Activated CD4-positive, alpha-beta T cell treated with anti-CD3 and anti-CD28 coated beads, Interleukin-2, Interleukin-4, amounts not matched to agents 100 ng/mL and 50 ng/mL, durations not matched to agents 16 hours and 8 hours (primary cell): ENCODE results near the gene ALDH1L2.
A peak's percentile ranks its signal among the peaks of the same experiment; 100 is the strongest.

Experiments
- DNase-seq: peaks from one replicate; pipeline ENCODE4 v3.0.0-alpha.2; 2020; ENCODE audit warnings: low spot score

The ALDH1L2 gene

DNA sequence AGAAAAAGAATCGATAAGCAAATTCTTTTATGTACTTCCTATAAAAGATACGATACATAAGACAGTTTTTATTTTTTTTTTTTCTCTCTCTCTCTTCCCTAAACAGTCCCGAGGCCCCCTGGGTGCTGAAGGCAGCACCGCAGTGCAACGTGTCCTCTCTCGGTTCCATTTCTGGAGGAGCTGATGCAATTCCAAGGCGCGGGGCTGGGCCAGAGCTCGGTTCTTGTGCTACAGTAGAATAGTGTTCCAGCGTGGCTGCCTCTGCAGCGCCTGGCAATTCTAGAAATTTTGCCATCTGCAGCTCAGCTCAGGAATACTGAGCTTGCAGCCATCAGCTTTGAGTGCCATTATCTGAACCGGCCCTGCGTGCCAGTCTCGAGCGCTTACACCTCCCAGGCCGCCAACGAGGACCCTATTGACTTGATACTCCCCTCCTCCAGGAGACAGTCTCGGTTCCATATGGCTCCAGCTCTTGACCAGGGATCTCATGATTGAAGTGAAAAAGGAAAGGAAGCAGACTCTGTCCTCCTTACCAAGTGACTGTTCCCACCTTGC, 630 bp downstream of the ALDH1L2 start:
- DNase-seq: no peak

GRCh38 chr12:105083031-105083430, 1.2 kb downstream of the ALDH1L2 start:
- no peak for DNase-seq

- DNase-seq: no peak
Observed at GRCh38 chr12:105078712-105079570, 5.3 kb downstream of the ALDH1L2 start.

GRCh38 chr12:105077435-105077834, 6.8 kb downstream of the ALDH1L2 start:
- no peak for DNase-seq

GRCh38 chr12:105076913-105077312, 7.3 kb downstream of the ALDH1L2 start:
- DNase-seq: no peak

DNA sequence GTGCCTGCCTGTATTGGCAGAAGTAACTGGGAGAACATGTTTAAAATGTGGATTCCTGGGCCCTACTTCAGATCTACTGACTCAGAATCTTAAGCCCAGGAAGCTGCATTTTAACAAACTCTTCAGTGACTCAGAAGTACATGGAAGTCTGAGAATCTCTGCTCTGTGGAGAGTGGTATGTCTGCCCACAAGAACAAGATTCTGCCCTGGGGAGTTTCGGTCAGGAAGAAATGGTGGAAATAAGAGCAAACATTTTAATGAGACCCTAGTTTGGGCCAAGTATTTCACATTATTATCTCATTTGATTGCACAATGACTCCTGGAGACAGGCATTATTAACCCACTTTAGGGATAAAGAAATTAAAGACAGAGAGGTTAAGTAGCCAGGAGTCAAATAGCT, 8.2 kb downstream of the ALDH1L2 start:
- DNase-seq: no peak

- DNase-seq: no peak
Observed at GRCh38 chr12:105072888-105073488, 11.3 kb downstream of the ALDH1L2 start.

DNA sequence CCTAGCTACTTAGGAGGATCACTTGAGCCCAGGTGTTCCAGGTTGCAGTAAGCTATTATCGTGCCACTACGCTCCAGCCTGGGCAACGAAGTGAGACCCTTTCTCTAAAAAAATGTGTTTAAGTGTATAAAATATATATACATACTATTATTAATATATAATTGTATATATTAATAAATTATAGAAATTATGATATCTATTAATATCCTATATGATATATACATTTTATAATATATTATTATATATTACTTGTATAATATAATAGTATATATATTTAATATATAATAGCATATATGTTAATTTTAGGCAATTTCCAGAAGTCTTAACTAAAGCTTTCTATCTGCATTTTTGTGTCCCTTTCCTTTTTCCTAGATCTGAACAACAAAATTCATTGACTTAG, 12.3 kb downstream of the ALDH1L2 start:
- no peak for DNase-seq

DNA sequence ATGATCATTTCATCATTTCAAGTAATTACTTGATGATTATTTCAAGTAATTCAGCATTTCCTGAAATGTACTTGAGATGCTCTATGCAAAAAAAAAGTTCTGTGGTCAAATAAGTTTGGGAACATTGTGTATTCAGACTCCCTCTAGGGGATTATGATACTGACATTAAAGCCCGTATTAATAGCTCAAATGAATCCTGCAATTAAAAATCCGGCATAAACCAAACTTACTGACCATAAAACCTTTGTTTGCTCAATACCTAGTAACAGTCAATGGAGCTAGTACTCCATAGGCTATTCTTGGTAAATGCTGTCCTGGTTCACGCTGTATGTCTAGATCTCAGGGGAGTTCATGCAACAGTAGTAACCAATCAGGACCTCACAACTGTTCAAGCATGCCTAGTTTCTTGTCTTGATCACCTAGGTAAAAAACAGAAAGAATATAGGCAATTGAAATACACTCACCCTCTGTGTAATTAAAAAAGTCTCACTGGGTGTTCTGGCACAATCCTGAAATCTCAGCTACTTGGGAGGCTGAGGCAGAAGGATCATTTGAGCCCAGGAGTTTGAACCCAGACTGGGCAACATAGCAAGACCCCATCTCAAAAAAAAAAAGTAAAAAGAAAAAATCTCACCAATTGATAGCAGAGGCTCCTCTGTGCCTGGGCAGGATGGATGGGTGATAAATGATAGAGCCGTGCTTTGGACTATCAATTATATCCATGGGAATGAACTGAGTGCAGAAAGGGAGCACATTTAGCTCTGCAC, 14.1 kb downstream of the ALDH1L2 start:
- no peak for DNase-seq

DNA sequence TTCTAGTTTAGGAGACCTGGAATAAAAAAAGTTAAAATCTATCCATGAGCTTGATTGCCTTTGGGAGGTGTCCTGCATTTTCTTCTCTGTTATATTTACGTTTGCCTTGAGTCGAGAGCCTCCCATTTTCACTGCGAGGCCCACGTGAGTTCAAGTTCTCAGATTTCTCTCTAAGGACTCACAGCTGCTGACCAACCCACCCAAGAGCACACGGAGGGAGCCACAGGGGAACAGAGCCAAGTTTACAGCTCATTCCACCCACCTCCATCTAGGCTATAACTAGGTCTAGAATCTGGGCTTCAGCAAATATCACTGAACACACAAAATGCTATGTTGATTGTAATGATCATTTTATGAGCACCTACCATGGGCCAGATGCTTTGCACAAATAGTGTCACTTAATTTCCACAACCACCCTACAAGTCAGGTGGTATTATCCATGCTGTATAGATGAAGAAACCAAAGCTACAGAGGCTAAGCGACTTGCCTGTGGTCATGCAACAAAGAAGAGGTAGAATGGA, 16.7 kb downstream of the ALDH1L2 start:
- no peak for DNase-seq

- DNase-seq: no peak
Observed at GRCh38 chr12:105064564-105065178, 19.6 kb downstream of the ALDH1L2 start.

- DNase-seq: no peak
Observed at GRCh38 chr12:105060715-105061378, 23.4 kb downstream of the ALDH1L2 start.

DNA sequence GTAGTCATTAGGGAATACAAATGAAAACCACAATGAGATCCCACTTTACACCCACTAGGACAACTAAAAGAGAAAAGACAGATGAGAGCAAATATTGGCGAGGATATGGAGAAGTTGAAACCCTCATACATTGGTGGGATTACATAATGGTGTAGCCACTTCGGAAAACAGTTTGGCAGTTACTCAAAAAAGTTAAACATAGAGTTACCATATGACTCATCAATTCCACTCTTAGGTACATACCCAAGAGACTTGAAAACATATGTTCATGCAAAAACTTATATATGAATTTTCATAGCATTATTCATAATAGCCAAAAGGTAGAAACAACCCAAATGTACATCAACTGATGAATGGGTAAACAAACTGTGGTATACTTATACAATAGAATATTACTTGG, 27.1 kb downstream of the ALDH1L2 start:
- DNase-seq: peak; percentile 66

DNA sequence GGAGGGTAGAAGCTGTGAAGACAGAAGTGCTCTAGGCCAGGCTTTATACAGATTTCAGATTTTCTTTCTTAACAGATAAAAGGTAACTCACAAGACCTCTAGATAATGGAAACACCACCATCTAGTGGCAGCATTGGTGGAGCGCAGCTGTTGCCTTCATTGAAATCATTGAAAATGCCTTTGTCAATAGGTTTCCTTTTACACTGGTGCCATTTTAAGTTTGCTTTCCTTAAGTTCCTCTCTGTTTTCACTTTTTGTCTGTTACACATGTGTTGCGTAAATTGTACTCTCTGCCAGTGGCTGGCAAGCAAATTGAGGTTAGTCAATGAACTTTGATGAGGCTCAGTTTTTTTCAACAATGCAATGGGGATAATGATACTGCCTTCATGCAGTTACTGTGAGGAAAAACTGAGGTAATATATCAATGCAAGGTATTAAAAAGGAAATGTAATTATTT, 31.1 kb downstream of the ALDH1L2 start:
- DNase-seq: peak; percentile 85

DNA sequence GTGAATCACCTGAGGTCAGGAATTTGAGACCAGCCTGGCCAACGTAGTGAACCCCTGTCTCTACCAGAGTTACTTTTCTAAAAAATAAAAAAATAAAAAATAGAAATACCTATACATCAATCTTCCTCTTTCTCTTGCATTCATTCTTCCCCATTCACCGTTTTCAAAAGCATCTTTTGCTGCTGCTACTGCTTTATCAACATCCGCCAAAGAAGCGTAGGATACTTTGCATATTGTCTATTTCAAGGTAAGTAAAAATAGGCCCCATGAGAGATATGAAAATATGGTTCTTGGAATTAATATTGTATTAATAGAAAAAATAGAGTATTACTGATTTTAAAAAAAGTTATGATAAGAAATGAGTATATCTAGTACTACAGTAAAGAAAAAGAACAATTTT, 32.3 kb downstream of the ALDH1L2 start:
- DNase-seq: no peak

DNA sequence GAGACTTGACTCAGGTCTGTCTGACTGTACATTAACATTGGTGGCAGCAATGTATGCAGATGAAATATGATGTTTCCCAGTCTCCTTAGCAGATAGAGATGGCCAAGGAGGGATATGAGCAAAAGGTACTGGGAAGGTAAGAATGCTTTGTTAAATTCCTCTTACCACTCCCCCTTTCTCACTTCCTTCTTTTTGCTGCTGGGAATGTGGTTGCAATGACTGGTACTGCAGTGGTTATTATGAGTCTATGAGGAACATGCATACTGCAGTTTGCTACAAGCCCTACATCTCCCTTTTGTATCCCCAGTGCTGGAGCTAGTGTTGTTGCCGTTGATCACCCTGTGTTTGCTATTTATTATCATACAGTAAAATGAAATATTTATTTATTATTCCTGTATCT, 35.9 kb downstream of the ALDH1L2 start:
- DNase-seq: no peak

DNA sequence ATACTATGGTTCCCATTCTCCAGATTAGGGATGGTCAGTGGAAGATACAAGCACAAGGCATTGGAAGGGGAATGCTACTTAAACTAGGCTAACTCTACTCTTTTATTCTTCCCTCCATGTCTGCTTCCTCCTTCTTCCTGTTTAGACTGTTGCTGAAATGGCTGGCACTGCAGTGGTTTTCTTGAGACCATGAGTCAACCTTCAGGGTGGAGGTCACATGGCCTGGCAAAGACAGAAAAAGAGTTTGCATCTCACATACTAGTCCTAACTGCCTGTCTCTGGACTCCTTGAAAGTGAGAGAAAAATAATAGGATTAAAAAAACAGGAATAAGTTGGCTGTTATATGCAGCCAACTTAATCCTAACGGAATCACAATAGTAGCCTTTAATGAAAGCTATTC, 37.0 kb downstream of the ALDH1L2 start:
- no peak for DNase-seq

DNA sequence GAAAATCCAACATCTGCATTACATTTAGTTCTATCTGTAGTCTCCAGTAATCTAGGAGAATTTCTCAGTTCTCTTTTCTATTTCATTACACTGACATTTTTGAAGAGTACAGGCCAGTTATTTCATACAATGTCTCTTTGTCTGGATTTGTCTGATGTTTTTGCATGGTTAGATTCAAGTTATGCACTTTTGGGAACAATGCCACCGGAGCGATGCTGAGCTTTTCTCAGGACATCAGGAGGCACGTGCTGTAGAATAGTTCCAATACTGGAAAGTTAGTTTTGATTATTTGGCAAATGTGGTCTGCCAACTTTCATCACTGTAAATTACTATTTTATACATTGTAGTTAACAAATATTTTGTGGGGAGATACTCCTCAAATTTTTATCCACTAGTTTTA, 43.1 kb downstream of the ALDH1L2 start:
- DNase-seq: no peak

DNA sequence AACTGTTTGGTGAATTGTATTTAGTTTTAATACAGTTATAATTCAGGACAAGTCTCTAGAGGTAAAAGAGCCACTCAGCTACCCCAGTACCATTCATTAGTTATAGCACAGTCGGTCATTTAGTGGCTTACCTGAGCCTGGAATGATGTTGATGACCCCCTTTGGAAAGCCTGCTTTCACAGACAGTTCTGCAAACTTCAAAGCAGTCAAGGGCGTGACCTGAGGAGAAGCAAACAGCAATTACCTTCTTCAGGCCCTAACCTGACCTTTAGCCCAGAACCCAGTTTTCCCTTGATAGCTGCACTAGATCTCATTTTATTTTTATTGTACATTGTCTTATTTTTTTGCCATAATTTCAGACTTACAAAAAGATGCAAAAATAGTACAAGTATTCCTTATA, 43.8 kb downstream of the ALDH1L2 start:
- no peak for DNase-seq

- peak; percentile 15 for DNase-seq
Observed at GRCh38 chr12:105036937-105037649, 47.2 kb downstream of the ALDH1L2 start.

DNA sequence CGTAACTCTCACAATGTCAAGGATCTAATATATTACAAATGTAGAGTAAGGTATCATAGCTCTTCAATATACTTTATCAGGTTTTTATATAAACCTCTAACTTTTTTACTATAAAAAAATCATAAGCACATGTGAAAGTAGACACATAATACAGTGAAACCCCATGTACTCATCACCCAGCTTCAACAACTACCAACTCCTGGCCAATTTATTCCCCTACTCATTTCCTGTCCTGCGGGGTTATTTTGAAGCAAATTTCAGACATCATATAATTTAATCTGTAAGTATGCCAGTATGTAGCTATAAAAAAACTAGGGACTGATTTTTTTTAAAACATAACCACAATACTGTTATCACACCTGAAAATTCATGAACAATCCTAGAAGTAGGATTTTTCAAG, 50.4 kb downstream of the ALDH1L2 start:
- peak; percentile 25 for DNase-seq
